HG03521 (cell line): ENCODE results near the gene ACAP1.
A peak's percentile ranks its signal among the peaks of the same experiment; 100 is the strongest.

Source experiments
- ATAC-seq: cut with Tn5 transposase; IDR thresholded peaks from one replicate; pipeline ENCODE4 v1.9.1; 2021; ENCODE audit warnings: mild to moderate bottlenecking, moderate library complexity; ENCODE audit not compliant: unreplicated experiment

Gene ACAP1

GRCh38 chr17:7384489-7385081, 48.3 kb downstream of the ACAP1 start:
- ATAC-seq: no peak

- ATAC-seq: no peak
These were observed 52.5 kb downstream of the ACAP1 start for GRCh38 chr17:7388856-7389255.

GRCh38 chr17:7389924-7390910, 53.9 kb downstream of the ACAP1 start:
- ATAC-seq: no peak

GRCh38 chr17:7391307-7391706, 55.0 kb downstream of the ACAP1 start:
- no peak for ATAC-seq

GRCh38 chr17:7392696-7393612, 56.6 kb downstream of the ACAP1 start:
- no peak for ATAC-seq

- peak; percentile 25 for ATAC-seq
These were observed 57.5 kb downstream of the ACAP1 start for GRCh38 chr17:7393613-7394451.

GRCh38 chr17:7394452-7395191, 58.3 kb downstream of the ACAP1 start, which contains the start of gene PLSCR3:
Gene PLSCR3, minus strand, starts transcription at chr17:7394525. Its CDS starts 415 bp downstream, at chr17:7394110.
- peak; percentile 74 for ATAC-seq

GRCh38 chr17:7396147-7396546, 59.8 kb downstream of the ACAP1 start:
- ATAC-seq: no peak

- no peak for ATAC-seq
These were observed 62.3 kb downstream of the ACAP1 start for GRCh38 chr17:7398612-7399011.
